Stimulated activated CD4-positive, alpha-beta T cell treated with anti-CD3 and anti-CD28 coated beads, Interleukin-4, amount 100 ng/mL, for 24 hours (primary cell): ENCODE measurements around the gene TUBA3C.

Experiments used
- DNase-seq: peaks from one replicate; pipeline ENCODE4 v3.0.0-alpha.2; 2020

Gene TUBA3C

DNA sequence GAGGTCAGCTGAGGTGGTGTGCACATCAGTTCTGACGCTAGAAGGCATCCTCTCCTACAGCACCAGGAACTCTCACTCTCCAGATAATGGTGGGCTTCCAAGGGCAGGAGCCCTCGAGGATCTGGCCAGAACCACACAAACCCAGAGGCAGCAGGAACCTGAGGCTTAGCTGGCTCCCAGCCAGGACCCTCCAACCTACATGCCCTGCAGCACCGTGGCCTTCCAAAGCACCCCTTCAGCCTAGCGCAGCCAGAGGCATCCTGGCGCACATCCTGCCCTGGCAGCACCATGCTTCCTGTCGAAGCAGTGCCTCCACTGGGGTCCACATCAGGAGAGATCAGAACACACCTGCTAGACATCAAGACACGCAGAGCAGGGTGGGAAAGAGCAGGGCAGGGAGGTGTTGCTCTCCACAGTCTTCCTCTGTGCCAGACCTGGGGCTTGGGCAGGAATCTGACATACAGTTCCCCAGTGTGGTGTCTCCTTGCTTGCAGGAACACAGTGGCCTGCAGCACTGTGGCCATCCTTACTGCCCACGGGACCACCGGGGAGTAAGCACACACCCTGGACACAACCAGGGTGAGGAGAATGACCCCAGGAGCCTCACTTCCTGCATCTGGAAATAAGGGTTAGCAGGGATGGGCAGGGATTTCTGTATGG, 21.7 kb downstream of the TUBA3C start:
- no peak for DNase-seq

DNA sequence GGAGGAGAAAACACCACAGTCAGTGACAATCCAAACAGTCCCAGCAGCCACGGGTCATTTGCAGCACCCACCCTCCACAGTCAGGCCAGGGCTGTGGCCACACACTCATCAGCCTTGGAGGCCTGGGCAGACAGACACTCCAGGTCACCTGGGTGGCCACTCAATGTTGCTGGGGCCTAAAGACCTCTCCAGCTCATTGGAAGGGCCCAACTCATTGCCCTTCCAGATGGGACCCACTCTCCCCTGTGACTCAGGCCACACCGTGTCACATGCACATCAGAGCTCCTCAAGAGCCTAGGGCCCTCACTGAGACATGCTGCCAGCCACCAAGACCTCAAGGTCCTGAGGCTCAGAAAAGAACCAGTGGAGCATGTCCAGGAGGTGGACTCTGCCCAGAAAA, 22.4 kb downstream of the TUBA3C start:
- no peak for DNase-seq

DNA sequence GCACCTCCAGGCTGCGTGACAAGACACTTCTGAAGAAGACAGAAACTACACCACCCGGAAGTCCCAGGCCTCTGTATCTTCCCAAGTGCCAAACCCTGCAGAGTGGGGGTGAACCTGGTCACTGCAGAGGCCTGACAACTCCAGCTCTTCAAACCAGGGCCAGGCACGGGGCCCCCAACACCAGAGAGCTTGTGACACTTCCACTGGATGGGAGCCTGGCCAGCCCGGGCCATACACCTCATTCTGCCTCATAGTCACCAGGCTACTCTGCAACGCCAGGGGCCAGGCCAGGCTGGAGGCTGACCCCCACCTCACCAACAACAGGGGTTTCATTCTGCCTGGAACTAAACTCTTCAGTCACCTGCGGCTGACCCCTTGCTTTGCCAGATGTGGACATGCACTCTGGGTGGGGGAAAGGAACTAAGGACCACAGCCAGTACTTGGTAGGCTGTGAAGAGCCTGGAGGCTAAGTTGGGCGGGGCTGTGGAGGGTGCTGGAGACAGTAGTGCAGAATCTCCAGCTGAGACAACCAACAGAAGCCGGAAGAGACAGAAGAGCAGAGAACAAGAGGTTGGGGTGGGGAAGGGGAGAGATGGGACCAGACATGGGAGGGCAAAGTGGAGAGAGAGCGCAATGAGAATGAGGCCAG, 23.0 kb downstream of the TUBA3C start:
- no peak for DNase-seq

DNA sequence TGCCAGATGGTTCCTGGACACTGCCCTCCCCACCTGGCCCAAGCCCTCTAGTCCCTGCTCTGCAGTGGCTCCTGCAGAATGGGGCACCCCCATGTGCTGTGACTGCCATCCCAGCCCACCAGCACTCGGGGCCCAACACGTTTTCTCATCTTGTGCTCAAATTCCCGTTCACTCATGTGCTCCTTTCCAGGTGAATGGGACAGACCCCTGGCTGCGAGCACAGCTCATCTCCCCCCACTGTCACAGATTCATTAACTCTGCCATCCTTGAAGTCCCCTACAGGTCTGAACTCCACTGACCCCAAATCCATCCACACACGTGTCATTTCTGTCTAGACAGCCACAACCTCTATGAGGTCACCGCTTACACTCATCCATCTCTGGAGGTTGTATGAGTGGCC, 23.6 kb downstream of the TUBA3C start:
- DNase-seq, result no peak

DNA sequence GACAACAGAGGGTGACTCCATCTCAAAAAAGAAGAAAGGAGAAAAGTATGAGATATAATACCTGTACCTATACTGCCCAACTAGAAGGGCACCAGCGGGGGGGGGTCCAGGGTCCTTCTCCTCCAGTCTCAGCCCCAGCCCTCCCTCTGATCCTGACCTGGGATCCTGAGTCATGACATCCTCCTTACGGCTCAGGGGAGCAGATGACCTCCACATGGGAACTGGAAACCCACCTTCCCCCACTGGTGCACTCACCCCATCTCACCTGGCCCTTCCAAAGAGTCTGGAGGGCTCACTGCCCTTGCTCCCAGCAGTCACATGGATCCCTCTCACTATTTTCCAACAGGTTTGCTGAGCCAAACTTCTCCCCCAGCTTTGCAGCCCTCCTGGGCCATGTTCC, 24.2 kb downstream of the TUBA3C start:
- no peak for DNase-seq

DNA sequence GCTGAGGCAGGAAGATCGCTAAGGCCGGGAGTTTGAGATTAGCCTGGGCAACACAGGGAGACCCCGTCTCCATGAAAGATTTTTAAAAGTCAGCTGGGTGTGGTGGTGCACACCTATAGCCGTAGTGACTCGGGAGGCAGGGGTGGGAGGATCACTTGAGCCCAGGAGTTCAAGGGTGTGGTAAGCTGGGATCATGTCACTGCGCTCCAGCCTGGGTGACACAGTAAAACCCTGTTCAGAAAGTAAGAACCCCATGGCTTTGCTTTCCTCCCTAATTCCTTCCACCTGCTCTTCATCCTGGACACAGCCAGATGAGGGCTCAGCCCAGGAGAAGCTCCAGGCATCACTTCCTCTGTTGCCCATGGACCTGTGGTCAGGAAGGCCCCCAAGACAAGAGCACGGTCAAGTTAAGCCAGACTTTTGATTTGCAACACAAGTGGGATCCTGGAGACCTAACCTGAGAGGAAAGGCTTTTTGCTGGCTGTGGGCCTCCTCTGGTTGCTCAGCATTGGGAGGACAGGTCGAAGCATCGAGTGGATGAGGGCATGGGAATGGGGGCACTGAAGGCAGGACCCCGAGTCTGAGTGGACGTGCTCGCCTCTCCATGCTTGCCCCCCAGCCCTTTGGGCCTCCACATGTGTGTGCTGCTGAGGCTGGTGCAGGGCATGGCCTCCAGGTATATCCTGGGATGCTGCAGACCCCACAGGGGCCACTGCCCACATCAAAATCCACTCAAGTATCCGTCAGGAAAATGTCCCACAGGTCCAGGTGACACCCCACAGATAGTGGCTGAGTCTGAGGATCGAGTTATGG, 25.4 kb downstream of the TUBA3C start:
- no peak for DNase-seq

DNA sequence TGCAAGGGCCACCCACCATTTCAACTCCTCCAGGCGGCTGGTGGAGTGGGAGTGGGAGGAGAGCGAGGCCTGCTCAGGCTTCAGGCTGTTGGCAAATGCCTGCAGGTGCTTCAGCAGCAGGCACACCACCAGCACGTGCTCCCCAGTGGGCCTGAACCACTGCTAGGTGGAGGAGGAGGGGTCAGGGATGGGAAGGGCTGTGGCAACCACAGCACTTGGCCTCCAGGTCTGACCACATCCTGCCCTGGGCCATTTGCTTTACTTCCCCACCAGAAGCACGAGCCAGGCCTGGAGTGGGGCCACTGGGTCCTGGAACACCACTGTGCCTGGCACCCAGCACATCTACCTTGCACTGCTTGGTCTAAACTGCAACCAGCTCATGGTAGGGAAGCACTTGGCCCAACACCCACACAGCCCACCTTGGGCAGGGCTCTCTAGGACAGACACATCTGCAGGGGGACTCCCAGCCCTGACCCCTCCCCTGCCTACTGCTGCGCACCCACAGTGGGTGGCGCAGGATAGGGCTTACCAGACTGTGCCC, 26.2 kb downstream of the TUBA3C start:
- DNase-seq, result no peak

DNA sequence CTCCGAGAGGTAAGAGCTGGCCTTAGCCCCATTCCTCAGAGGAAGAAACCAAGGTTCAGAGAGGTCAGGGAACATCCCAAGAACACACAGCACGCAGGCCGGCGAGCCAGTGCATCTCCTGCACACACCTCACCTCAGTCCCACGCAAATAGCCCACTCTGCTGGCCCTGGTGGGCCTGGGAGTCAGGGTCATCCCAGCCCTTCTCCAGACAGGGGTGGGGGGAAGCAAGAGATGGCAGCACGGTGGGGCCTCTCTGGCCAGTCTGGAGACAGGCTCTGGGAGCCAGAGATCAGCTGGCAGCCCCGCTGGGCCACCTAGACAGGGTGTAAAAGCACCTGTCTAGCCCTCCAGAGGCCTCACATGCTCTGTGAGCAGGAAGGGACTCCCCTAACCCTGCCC, 26.8 kb downstream of the TUBA3C start:
- DNase-seq, result no peak

DNA sequence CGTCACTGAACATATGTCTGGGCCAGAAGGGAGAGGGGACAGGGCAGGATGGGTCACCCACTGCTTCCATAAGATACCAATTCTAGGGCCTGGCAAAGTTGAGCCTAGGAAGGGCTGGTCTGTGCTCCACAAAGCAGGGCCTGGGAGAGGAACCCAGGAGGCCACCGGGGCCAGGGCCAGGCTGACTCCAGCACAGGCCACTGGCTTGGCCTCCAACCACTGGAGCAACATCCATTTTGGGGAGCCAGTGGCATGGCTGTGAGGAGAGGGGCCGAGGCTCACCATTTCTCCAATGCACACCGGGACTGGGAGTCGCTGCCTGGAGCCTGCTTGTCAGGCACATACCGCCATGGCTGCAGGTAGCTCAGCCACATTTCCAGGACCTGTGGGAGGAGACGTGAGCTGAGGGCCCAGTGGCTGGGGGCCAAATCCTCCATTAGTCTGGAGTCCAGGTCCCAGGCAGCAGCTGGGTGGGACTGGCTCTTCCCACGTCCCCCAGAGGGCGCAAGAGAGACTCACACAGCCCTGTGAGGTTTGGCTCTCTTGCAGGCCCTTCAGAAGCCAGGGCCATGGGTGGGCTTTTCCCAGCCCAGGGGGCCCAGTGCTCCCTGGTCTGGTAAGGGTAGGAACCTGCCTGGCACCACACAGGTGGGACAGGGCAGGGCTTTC, 27.7 kb downstream of the TUBA3C start:
- no peak for DNase-seq

DNA sequence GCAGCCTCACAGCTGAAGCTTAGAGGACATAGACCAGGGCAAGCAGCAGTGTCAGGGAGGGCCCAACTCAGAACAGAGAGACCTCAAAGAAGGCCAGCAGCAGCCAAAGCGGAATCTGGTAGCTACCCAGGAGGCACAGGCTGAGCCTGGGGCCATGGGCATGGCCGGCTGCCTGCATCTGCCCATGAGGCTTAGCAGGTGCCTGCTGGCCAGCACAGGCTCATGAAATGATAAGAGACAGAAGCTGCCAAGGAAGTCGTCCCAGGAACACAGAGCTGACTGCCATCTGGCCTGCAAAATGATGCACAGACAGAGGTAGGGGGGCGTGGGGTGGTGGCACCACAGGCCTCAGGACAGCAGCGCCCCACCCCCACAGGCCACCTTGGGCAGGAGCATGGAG, 29.2 kb downstream of the TUBA3C start:
- DNase-seq, result no peak

DNA sequence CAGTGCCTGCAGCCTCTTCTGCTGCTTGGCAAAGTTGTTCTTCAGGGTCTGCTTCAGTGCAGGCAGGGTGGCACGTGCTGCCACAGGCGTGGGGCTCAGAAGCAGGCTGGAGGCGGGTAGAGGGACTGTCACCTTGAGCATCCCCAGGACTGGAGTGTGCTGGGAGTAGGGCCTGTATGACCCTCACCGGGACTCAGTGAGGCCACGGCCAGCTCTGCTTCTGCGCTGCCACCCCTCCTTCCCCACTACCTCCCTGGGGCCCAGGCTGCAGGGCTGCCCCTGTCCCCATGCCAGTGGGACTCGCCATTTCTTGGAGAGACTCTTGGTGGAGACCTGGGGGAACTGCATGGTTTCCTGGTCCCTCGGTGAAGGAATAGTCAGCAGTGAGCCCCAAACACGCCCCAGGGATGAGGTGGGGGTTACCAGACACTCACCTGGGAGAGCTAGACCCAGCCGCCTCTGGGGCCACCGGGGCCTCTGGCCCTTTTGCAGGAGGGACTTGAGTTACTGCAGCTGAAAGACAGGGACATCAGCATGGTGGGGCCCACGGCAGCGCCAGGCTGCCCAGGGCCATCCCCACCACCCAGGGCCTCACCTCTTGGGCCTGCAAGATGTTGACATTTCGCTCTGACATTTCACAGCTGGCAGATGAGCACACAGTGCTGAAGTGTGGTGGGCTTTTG, 29.9 kb downstream of the TUBA3C start:
- DNase-seq, result no peak

DNA sequence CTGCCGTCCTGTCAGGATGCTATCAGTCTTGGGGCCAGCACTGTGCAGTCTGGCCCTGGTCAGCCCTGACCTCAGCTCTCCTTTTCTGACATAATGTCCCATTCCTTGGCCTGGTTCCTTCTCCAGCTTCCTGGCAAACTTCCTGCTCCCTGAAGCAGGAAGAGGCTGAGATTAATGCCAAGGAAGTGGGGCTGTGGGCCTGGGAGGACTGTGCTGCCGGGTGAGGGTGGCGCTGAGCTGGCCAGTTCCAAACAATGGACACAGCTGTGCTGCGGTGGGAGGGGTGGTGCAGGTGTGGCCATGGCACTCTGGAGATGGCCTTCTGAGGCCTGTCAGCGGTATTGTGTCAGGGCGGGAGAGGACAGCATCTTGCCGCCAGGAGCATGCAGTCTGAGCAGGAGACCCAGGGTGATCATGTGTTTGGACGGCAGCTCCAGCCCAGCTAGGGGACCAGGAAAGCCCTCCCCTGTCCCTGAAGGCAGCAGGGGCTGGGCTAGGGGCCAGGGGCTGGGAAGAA, 30.9 kb downstream of the TUBA3C start:
- DNase-seq, result no peak

DNA sequence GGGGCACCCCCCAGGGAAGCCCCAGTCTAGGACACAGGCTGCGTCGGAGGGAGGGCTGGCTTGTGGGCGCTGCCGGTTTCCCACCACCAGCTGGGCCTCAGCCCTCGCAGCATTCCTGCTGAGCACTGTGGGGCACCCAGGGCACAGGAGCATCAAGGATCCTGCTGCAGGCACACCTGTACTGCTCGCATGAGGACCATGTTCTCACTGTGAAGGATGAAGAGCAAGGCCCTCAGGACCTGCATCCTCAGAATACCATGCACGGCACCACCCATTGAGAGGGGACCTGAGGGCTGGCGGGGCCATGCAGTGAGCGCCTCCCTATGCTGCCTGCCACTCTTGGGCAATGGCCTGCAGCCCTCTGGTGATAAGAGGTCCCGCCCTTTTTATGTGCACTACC, 31.4 kb downstream of the TUBA3C start:
- DNase-seq, result no peak

DNA sequence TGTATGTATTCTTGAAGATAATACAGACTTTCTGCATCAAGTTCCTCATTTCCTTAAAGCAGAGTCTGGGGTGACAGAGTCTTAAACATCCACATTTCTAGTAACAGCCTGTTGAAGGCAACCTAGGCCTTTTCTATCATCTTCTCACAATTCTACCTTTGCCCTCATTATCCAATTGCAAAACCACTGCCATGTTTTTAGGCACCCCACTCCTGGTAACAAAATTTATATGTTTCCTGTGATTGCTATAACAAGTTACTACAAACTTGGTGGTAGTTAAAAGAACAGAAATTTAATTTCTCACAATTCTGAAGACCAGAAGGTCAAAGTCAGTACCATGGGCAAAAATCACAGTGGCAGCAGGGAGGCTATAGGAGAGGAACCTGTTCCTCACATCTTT, 33.1 kb downstream of the TUBA3C start:
- no peak for DNase-seq
